ENCODE data around the gene ZNF709.
"Not testable (repeated sequence)": the region's sequence is repeated elsewhere in the genome, so short reads cannot be mapped to it uniquely, and the experiment has no call there.

ZNF709 gene

DNA sequence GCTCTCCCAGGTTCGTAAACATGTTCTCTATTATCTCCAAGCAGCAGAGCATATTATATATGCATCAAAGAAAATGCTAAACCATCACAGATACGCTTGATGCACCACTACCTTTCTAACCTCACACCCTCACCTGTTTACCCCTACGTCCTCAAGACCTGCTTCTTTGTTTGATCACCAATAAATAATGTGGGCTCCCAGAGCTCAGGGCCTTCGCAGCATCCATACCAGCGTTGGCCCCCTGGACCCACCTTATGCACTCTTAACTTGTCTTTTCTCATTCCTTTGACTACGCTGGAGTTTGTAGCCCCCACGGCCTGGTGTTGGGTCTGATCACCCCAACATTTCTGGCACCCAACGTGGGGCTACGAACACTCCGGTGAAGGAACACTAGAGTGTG lies 33.8 kb downstream of the ZNF709 start:
- DNase-seq, result no peak

DNA sequence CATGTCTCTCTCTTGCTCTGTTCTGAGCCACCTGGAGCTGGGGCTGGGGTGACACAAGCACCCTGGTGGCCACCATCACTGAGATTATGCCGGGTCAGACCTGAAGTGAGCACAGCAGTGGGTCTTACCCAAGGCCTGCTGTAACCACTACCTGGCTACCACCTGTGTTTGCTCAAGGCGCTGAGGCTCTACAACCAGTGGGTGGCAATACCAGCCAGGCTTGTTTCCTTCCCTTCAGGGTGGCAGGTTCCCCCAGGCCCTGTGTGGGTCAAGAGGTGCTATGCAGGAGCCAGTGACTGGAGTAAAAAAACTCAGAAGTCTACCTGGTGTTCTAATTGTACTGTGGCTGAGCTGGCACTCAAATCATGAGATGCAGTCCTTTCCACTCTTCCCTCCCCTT lies 35.8 kb downstream of the ZNF709 start:
- no peak for DNase-seq

DNA sequence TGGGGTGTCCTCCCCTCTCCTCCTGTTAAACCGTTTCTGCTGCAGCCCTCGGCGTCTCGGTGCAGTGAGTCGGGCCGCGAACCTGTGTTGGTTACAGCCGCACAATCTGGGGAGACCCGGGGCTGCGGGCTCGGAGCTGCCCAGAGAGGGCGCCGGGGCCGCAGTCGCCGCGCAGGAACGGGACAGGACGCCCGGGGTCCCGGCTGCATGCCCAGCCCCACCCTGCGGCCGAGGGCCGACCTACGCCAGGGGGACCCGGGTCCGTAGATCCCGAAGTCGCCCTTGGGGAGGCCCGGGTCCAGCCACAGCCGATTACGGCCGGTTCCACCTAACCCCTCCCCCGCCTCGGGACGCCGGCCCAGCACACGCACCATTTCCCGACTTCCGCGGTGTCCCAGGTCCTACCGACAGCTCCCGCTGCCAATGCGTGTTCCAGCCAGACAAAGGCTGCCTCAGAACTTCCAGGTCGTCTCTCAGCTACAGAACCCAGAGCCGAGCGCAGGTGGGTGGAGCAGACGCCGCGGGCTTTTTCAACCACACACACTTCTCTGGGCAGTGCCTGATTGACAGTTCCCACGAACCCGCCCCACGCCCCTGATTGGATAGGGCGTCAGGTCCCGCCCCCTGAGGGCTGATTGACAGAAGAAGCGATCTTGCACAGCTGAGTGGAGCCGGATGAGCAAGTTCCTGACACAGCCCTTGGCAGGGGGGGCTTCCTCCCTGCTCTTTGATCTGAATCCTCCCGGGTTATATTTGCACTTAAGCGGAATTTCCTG lies 43.9 kb downstream of the ZNF709 start, which contains the start of gene ZNF443:
TSS of gene ZNF443 (minus strand) at position 481 of the 776 bp plus-strand sequence. CDS start at position 374, 107 bp downstream.
- peak; percentile 95 for DNase-seq

DNA sequence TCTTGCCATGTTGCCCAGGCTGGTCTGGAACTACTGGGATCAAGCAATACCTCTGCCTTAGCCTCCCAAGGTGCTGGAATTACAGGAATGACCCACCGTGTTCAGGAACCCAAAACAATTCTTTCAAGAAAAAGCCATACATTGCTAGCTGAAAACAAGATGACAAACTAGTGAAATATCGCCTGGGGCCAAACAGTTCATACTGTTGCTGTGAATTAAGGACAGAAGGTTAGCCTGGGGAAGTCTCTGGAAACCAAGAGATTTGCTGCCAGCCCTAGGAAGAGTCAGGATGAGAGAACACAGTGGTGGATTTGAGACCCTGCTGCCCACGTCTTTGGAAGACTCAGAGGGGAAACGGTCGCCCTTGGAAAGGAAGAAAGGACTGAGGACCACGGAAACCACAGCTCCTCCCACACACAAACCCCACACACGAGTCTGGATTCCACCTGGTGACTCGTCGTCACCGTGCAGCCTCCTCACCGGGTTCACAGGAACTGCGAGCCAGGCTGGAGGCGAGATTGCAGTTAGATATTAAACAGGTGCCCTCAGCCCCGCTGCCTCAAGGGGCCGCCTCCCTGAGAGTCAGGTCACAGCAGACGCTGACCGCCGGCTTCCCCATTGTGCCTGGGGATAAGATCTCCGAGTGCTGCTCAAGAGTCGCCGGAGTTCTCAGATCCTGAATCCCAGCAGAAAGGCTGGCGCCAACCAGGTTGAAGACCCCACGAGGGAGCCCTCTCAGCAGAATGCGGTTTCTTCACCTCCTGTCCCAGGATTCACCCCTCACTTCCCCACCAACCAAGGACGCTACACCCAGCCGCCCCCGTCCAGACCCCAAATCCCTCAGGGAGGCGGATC lies 44.7 kb downstream of the ZNF709 start:
- peak; percentile 30 for DNase-seq

DNA sequence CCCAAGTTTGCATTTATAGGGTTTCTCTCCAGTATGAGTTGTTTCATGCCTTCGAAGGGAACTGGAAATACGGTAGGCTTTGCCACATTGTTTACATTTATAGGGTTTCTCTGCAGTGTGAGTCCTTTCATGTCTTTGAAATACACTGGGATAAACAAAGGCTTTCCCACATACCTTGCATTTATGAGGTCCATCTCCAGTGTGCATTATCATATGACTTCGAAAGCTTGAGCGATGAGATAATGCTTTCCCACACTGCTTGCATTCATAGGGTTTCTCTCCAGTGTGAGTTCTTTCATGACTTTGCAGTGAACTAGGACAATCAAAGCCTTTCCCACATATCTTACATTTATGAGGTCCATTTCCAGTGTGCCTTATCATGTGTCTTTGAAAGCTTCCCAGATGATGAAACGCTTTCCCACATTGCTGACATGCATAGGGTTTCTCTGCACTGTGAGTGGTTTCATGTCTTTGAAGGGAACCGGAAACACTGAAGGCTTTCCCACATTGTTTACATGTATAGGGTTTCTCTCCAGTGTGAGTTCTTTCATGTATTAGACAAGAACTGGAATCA lies 53.8 kb downstream of the ZNF709 start:
- not testable (repeated sequence) for DNase-seq

DNA sequence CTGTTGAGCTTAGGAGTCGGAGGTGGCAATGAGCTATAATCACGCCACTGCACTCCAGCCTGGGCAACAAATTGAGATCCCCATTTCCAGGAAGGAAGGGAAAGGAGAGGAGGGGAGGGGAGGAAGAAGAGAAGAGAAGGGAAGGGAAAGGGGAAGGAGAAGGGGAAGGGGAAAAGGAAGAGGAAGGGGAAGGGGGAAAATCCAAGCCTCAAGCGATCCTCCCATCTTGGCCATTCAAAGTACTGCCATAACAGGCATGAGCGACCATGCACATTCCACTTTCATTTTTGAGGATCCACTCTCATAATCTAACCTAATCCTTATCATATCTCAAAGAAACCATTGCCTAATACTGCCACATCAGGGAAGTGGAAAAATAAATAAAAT lies 58.7 kb downstream of the ZNF709 start:
- DNase-seq, result no peak

DNA sequence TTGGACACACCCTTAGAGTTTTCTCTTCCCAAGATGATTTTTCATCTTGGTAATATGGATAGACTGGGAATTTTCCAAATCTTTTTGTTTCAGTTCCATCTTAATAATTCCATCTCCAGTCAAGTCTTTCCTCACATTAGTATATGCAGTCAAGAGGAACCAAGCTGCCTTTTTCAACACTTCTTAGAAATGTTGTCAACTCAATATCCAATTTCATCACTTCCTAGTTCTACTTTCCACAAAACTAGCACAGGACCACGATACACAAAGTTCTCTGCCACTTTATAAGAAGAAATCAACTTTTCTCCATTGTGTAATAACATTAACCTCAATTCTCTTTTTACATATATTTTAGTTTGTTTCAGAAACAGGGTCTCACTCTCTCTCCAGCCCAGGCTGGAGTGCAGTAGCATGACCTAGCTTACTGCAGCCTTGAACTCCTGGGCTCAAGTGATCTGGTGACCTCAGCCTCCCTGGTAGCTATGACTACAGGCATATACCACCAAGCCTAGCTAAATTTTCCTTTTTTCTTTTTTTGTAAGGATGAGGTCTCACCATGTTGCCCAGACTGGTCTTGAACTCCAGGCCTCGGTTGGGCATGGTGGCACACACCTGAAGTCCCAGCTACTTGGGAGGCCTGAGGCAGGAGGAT lies 59.3 kb downstream of the ZNF709 start:
- DNase-seq, result no peak

DNA sequence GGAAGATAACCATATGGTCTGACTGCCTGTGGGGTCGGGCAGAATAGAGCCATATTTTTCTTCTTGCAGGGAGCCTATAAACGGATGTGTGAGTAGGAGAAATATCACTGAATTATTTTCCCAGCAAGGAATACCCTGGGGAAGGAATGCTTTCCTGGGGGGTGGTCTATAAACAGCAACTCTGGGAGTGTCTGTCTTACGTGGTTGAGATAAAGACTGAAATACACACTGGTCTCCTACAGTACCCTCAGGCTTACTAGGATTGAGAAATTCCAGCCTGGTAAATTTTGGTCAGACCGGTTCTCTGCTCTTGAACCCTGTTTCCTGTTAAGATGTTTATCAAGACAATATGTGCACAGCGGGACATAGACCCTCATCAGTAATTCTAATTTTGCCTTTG lies 67.3 kb downstream of the ZNF709 start:
- not testable (repeated sequence) for DNase-seq

DNA sequence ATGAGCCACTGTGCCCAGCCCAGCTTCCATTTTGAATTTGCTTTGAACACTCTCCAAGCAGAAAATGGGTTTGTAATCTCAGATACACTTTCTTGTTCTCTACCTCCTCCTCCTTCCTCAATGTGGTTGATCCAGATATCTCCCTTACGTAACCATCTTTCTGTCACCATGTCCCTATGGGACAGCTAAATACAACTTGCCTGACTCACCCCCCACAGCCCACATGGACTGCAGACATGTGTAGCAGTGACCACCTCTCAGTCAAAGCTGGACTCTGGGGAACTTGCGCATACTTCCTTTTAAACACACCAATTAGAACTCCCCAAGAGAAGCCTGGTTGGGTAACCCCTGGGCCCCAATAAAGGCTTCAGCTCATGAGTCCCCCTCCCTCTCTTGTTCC lies 72.7 kb downstream of the ZNF709 start:
- no peak for DNase-seq

Data from NCI-H510A treated with DMSO at 0.1 percent for 48 hours (cell line).